AG09309 (cell line): ENCODE measurements around the gene SCYL3.
A peak's percentile ranks its signal among the peaks of the same experiment; 100 is the strongest.

Source experiments
- DNase-seq: peaks from one replicate; pipeline ENCODE4 v3.0.0-alpha.2; 2010; ENCODE audit warnings: low read depth
- H3K4me3 ChIP-seq: 2 replicates; pipeline ENCODE4 v1.5.1; 2011; ENCODE audit warnings: mild to moderate bottlenecking, low read depth, low read length, moderate library complexity; ENCODE audit not compliant: control insufficient read depth
- CTCF ChIP-seq: IDR thresholded peaks from 2 replicates; pipeline ENCODE4 v1.5.1; 2011; ENCODE audit warnings: mild to moderate bottlenecking, low read depth, low read length, inconsistent platforms; ENCODE audit not compliant: insufficient read depth, control insufficient read depth; ENCODE audit errors: missing control alignments

The SCYL3 gene

GRCh38 chr1:169891539-169891885, 2.2 kb downstream of the SCYL3 start:
- no peak for TF ChIP-seq CTCF
- no peak overlapping the region for H3K4me3 ChIP-seq
- no peak for DNase-seq

GRCh38 chr1:169890761-169891538, 2.7 kb downstream of the SCYL3 start:
- TF ChIP-seq CTCF: no peak
- no peak overlapping the region for H3K4me3 ChIP-seq
- no peak for DNase-seq

GRCh38 chr1:169889871-169890270, 3.8 kb downstream of the SCYL3 start:
- TF ChIP-seq CTCF: no peak
- H3K4me3 ChIP-seq: no peak overlapping the region
- no peak for DNase-seq

GRCh38 chr1:169886931-169887330, 6.8 kb downstream of the SCYL3 start:
- H3K4me3 ChIP-seq: no peak overlapping the region
- no peak for DNase-seq
- TF ChIP-seq CTCF: no peak

GRCh38 chr1:169886422-169886821, 7.3 kb downstream of the SCYL3 start:
- DNase-seq: peak; percentile 52

GRCh38 chr1:169885207-169885606, 8.5 kb downstream of the SCYL3 start:
- DNase-seq: no peak

More at GRCh38 chr1:169886422-169886821, 7.3 kb downstream of the SCYL3 start:
- no peak overlapping the region for H3K4me3 ChIP-seq
- no peak for TF ChIP-seq CTCF

More at GRCh38 chr1:169885207-169885606, 8.5 kb downstream of the SCYL3 start:
- no peak overlapping the region for H3K4me3 ChIP-seq
- no peak for TF ChIP-seq CTCF
